ENCODE measurements around the gene SELENOK.
A peak's percentile ranks its signal among the peaks of the same experiment; 100 is the strongest.
"Not testable (repeated sequence)": the region's sequence is repeated elsewhere in the genome, so short reads cannot be mapped to it uniquely, and the experiment has no call there.

Gene SELENOK

GRCh38 chr3:53891497-53892285 is at the start of gene SELENOK:
Gene SELENOK, minus strand, starts transcription at chr3:53891859.
- peak; percentile 91 to 97 for DNase-seq (ENCODE audit: low read depth in 2 of 2, low spot score in 1 of 2)

- DNase-seq (ENCODE audit: low read depth in 2 of 2, low spot score in 1 of 2) = no peak
Observed at GRCh38 chr3:53941184-53941583, 49.5 kb upstream of the SELENOK start.

- DNase-seq (ENCODE audit: low read depth in 2 of 2, low spot score in 1 of 2) = no peak
Observed at GRCh38 chr3:53940623-53941022, 49.0 kb upstream of the SELENOK start.

- no peak for DNase-seq (ENCODE audit: low read depth in 2 of 2, low spot score in 1 of 2)
Observed at GRCh38 chr3:53939813-53940212, 48.2 kb upstream of the SELENOK start.

GRCh38 chr3:53939086-53939582 is 47.5 kb upstream of the SELENOK start:
- no peak for DNase-seq (ENCODE audit: low read depth in 2 of 2, low spot score in 1 of 2)

- DNase-seq (ENCODE audit: low read depth in 2 of 2, low spot score in 1 of 2) = no peak
Observed at GRCh38 chr3:53938645-53939044, 47.0 kb upstream of the SELENOK start.

- no peak for DNase-seq (ENCODE audit: low read depth in 2 of 2, low spot score in 1 of 2)
Observed at GRCh38 chr3:53936347-53936746, 44.7 kb upstream of the SELENOK start.

- DNase-seq (ENCODE audit: low read depth in 2 of 2, low spot score in 1 of 2) = no peak
Observed at GRCh38 chr3:53935283-53935901, 43.7 kb upstream of the SELENOK start.

GRCh38 chr3:53927208-53927872 is 35.7 kb upstream of the SELENOK start:
- DNase-seq (ENCODE audit: low read depth in 2 of 2, low spot score in 1 of 2) = not testable (repeated sequence)

- no peak for DNase-seq (ENCODE audit: low read depth in 2 of 2, low spot score in 1 of 2)
Observed at GRCh38 chr3:53921296-53921695, 29.6 kb upstream of the SELENOK start.

GRCh38 chr3:53919741-53920140 is 28.1 kb upstream of the SELENOK start:
- DNase-seq (ENCODE audit: low read depth in 2 of 2, low spot score in 1 of 2) = no peak

- DNase-seq (ENCODE audit: low read depth in 2 of 2, low spot score in 1 of 2) = no peak
Observed at GRCh38 chr3:53913401-53913800, 21.7 kb upstream of the SELENOK start.

- no peak for DNase-seq (ENCODE audit: low read depth in 2 of 2, low spot score in 1 of 2)
Observed at GRCh38 chr3:53902711-53903110, 11.1 kb upstream of the SELENOK start.

GRCh38 chr3:53902067-53902466 is 10.4 kb upstream of the SELENOK start:
- DNase-seq (ENCODE audit: low read depth in 2 of 2, low spot score in 1 of 2) = no peak

- DNase-seq (ENCODE audit: low read depth in 2 of 2, low spot score in 1 of 2) = no peak
Observed at GRCh38 chr3:53900666-53901331, 9.1 kb upstream of the SELENOK start.

GRCh38 chr3:53899750-53900149 is 8.1 kb upstream of the SELENOK start:
- DNase-seq (ENCODE audit: low read depth in 2 of 2, low spot score in 1 of 2) = no peak

- DNase-seq (ENCODE audit: low read depth in 2 of 2, low spot score in 1 of 2) = no peak
Observed at GRCh38 chr3:53892286-53892637, 603 bp upstream of the SELENOK start.

- DNase-seq (ENCODE audit: low read depth in 2 of 2, low spot score in 1 of 2) = peak in 1 of 2 donors; percentile 13
Observed at GRCh38 chr3:53890726-53891475, 758 bp downstream of the SELENOK start.

- no peak for DNase-seq (ENCODE audit: low read depth in 2 of 2, low spot score in 1 of 2)
Observed at GRCh38 chr3:53888232-53888631, 3.4 kb downstream of the SELENOK start.

GRCh38 chr3:53887446-53887845 is 4.2 kb downstream of the SELENOK start:
- no peak for DNase-seq (ENCODE audit: low read depth in 2 of 2, low spot score in 1 of 2)

- DNase-seq (ENCODE audit: low read depth in 2 of 2, low spot score in 1 of 2) = no peak
Observed at GRCh38 chr3:53885239-53885638, 6.4 kb downstream of the SELENOK start.

All from stimulated activated CD8-positive, alpha-beta memory T cell treated with anti-CD3 and anti-CD28 coated beads, Interleukin-4, amount 100 ng/mL, for 4 hours (primary cell).